ENCODE measurements around the gene PGLYRP4. TPM values are rescaled to one million over a fixed set of nuclear protein-coding genes. Genes with fewer than 3 reads are reported as not detected.

The PGLYRP4 gene
- total RNA-seq, 4 donors from 2014 or later = not detected

DNA sequence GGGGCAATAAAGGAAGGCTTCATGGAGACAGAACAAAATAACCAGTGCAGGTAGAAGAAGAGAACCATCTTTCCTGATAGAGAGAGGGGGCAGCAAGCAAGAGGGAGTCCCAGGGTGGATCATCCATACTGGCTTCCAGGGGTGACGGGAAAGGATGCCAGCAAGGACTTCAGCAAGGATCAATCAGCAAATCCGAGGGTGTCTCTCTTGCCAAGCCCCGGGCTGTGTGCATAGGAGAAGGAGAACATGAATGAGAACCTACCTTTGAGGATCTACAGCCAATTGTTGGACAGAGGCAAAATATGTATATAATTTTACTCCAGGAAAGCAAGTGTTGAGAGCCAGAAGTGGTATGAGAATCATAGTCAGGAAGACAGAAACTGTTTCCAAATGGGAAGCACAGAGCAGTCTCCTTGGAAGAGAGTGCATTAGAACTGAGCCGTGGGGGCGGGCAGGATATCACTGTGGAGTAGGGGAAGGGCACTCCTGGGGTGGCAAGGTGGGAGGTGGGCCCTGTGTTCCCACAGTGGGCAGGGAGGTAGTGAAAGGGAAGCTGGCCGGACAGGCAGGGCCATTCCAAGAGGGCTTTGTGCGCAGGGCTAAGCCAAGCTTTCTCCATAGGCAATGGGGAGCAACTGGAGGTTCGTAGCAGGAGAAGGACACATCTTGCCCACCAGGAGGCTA, 7.9 kb upstream of the PGLYRP4 start:
- TF ChIP-seq, protein P1, sequence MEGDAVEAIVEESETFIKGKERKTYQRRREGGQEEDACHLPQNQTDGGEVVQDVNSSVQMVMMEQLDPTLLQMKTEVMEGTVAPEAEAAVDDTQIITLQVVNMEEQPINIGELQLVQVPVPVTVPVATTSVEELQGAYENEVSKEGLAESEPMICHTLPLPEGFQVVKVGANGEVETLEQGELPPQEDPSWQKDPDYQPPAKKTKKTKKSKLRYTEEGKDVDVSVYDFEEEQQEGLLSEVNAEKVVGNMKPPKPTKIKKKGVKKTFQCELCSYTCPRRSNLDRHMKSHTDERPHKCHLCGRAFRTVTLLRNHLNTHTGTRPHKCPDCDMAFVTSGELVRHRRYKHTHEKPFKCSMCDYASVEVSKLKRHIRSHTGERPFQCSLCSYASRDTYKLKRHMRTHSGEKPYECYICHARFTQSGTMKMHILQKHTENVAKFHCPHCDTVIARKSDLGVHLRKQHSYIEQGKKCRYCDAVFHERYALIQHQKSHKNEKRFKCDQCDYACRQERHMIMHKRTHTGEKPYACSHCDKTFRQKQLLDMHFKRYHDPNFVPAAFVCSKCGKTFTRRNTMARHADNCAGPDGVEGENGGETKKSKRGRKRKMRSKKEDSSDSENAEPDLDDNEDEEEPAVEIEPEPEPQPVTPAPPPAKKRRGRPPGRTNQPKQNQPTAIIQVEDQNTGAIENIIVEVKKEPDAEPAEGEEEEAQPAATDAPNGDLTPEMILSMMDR (IDR thresholded peaks at IDR 0.05; ENCODE audit: low read depth) = no peak

DNA sequence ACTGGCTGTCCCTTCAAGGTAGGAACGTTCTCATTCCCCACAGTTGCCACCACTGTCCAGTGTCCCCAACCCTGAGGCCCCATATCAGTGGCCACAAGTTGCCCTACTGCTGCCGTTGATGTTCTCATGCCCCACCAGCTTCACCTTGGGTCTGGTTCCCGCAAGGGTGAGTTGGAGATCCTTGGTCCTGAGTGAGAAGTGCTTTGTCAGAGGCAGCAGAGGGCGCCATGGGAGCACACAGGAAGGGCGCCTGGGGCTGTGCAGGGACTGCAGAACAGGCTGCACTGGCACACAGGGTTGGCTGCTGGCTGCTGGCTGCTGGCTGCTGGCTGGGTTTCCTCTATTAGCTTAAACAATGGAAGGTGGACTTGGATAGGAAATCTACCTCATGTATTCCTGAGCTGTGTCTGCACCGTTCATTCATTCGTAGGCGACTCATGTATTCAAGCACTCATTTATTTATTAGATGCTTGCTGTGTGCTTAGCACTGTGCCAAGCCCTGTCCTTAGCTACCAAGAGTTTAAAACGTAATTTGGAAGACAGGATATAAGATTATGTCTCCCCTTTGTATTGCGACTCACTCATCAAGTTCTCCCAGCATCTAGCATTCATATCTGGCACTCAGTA, 6.9 kb upstream of the PGLYRP4 start:
- TF ChIP-seq, protein P1 (IDR thresholded peaks at IDR 0.05; ENCODE audit: low read depth) = no peak

DNA sequence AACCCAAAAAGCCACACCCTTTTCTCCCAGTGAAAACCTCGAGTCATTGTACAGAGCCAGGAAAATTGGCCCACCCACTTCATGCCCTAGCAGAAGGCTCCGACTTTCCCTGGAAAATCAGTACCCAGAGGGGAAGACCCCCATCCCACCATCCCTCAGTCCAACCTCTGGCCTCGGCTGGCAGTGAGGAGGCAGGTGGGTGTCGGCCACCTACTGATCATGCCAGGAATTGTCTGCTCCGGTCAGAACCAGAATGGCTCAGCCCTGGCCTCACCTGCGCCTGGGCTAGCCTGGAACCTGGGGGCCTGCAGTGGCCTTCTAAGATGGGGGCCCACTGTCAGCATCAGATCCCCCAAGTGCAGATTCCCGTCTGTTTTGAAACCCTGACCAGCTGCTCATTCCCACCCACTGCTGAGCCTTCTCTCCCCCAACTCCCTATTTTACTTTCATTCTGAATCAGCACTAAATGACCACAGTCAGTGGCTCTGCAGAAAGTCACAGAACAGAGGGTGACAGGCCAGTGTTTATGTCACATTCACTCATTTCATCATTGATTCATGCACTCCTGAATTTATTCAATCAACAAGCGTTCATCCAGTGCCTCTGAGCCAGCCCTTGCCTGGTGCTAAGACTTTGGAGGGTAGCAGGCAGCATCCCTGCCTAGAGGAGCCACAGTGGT, 6.0 kb upstream of the PGLYRP4 start:
- TF ChIP-seq, protein P1 (IDR thresholded peaks at IDR 0.05; ENCODE audit: low read depth) = no peak

DNA sequence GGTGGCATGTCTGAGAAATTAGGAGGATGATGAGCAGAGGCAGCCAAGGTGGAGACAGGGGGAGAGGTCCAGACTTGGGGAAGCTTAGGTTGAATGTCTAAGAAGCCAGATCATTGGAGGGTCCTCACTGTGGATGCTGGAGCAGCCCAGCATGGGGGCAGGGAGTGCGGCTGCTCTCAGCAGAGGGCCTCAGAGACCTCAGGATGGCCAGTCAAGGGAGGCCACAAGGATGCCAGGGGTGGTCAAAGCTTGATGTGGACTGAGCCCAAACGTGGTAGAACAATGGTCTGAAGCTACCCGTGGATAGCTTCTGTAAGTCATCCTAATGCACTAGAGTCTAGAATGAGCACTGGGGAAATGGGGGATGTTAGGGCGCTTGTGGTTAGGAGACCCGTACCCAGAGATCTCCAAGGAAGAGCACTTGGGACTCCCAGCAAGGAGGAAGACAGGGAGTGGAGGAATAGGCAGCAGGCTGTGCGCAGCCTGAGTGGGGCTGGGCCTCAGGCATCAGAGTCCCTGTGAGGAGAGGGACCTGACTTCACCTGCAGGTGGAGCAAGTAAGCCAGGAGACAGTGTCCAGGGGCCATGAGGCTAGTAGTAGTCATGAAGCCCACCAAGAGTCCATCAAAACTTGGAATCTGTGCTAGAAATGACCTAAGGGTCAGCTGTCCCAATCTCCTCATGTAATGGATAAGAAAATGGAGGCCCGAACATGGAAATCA, 4.7 kb upstream of the PGLYRP4 start:
- TF ChIP-seq, protein P1 (IDR thresholded peaks at IDR 0.05; ENCODE audit: low read depth) = no peak

DNA sequence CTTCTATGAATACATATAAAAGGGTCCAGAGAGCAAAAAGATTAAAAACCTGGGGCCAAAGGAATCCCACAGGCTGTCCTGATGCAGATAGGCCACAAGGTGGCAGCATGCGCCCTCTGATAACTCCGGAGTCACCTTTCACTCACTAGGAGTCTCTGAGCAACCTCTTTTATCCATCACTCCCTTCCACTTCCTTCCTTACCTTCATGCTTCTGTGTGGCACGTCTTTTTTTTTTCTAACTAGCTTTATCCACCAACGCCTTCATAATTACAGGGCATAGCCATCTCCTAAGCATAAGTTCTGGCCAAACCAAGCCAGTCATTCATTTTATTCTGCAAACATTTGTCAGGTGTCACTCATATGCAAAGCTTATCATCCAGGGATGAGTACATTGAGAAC, 3.9 kb upstream of the PGLYRP4 start:
- TF ChIP-seq, protein P1 (IDR thresholded peaks at IDR 0.05; ENCODE audit: low read depth) = no peak

DNA sequence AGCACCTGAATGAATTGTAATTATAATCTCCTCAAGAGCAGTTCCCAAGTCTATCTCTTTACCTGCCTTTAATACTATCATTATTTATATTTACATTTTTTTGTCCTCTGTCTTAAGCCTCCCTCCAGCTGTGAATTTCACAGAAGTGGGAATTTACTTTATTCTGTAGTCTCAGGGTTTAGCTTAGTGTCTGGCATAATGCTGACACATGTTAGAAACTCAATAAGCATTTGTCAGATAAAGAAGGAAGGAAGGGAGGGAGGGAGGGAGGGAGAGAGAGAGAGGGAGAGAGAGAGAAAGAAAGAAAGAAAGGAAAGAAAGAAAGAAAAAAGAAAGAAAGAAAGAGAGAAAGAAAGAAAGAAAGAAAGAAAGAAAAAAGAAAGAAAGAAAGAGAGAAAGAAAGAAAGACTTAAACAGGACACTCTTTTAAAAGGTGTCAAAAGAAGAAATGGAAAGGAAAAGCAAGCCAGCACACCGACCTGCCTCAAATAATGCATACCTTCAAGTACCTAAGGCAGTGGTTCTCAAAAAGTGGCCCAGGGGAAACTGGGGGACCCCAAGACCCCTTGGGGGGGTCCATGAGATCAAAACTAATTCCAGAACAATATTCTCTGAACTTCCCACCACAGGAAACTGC, 1.8 kb upstream of the PGLYRP4 start:
- TF ChIP-seq, protein P1 (IDR thresholded peaks at IDR 0.05; ENCODE audit: low read depth) = no peak

Measured in subcutaneous adipose tissue (tissue), 4 donors.